Gastroesophageal sphincter (tissue), 3 donors: Measurements from ENCODE around the gene IGFLR1.

Source experiments
- POLR2A ChIP-seq, 2 donors: fragments of 450-650 bp; IDR thresholded peaks; one replicate each; pipeline ENCODE4 v1.6.1; 2017; ENCODE audit warnings: antibody characterized with exemption in 2 of 2, mild to moderate bottlenecking in 2 of 2, moderate library complexity in 1 of 2
- TF ChIP-seq, protein P1 (sequence below), 4 experiments: fragments of 200-600 bp in 2 of 4; fragments of 450-650 bp in 2 of 4; sonication (generic) in 1 of 4; IDR thresholded peaks; one replicate each; pipeline ENCODE4 v1.5.1; 2017 to 2019; ENCODE audit warnings: antibody characterized with exemption in 4 of 4, mild to moderate bottlenecking in 2 of 4, moderate library complexity in 2 of 4

- TF ChIP-seq, protein P1, sequence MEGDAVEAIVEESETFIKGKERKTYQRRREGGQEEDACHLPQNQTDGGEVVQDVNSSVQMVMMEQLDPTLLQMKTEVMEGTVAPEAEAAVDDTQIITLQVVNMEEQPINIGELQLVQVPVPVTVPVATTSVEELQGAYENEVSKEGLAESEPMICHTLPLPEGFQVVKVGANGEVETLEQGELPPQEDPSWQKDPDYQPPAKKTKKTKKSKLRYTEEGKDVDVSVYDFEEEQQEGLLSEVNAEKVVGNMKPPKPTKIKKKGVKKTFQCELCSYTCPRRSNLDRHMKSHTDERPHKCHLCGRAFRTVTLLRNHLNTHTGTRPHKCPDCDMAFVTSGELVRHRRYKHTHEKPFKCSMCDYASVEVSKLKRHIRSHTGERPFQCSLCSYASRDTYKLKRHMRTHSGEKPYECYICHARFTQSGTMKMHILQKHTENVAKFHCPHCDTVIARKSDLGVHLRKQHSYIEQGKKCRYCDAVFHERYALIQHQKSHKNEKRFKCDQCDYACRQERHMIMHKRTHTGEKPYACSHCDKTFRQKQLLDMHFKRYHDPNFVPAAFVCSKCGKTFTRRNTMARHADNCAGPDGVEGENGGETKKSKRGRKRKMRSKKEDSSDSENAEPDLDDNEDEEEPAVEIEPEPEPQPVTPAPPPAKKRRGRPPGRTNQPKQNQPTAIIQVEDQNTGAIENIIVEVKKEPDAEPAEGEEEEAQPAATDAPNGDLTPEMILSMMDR (IDR thresholded peaks at IDR 0.05) = no peak
- TF ChIP-seq POLR2A (IDR thresholded peaks at IDR 0.05) = no peak
Measured at GRCh38 chr19:35752746-35753350, 10.6 kb upstream of the IGFLR1 start.
